ENCODE data around the gene CFAP73.
"Not testable (repeated sequence)": the region's sequence is repeated elsewhere in the genome, so short reads cannot be mapped to it uniquely, and the experiment has no call there.

Gene CFAP73

GRCh38 chr12:113133666-113134065 lies 15.9 kb upstream of the CFAP73 start:
- no peak for ATAC-seq
- Mint-ChIP-seq H3K9me3 (no peaks in the 10 kb centered on the region), H3K4me1 (peaks cover 71% of the 10 kb centered on the region), H3K36me3 (peaks cover 27% of the 10 kb centered on the region), H3K27ac (no peak overlapping the region), H3K27me3 (no peaks in the 10 kb centered on the region), H3K4me3 (peak overlapping the region; percentile 88)

- H3K27me3 Mint-ChIP-seq = no peaks in the 10 kb centered on the region
- peaks cover 66% of the 10 kb centered on the region for H3K4me1 Mint-ChIP-seq
- peak overlapping the region; percentile 88 for H3K4me3 Mint-ChIP-seq
- peaks cover 25% of the 10 kb centered on the region for H3K36me3 Mint-ChIP-seq
- no peak overlapping the region for H3K27ac Mint-ChIP-seq
- no peaks in the 10 kb centered on the region for H3K9me3 Mint-ChIP-seq
- ATAC-seq = no peak
These were observed 15.5 kb upstream of the CFAP73 start for GRCh38 chr12:113134071-113134470.

GRCh38 chr12:113134521-113134951 lies 15.0 kb upstream of the CFAP73 start:
- Mint-ChIP-seq H3K4me3 (peak overlapping the region; percentile 88), H3K4me1 (peaks cover 62% of the 10 kb centered on the region), H3K9me3 (no peaks in the 10 kb centered on the region), H3K27ac (peak overlapping the region; percentile 95), H3K27me3 (no peaks in the 10 kb centered on the region), H3K36me3 (peaks cover 25% of the 10 kb centered on the region)
- no peak for ATAC-seq

GRCh38 chr12:113135178-113136127 lies 14.1 kb upstream of the CFAP73 start, which contains the start of gene RASAL1:
Gene RASAL1 (minus strand): TSS chr12:113135761. CDS start chr12:113135462, 299 bp downstream.
- Mint-ChIP-seq H3K27me3 (no peaks in the 10 kb centered on the region), H3K9me3 (no peaks in the 10 kb centered on the region), H3K36me3 (peaks cover 20% of the 10 kb centered on the region), H3K27ac (peak within 1 kb of the TSS; percentile 95), H3K4me3 (peak within 1 kb of the TSS; percentile 88), H3K4me1 (peaks cover 56% of the 10 kb centered on the region)
- ATAC-seq = peak; percentile 89

GRCh38 chr12:113136128-113136989 lies 13.2 kb upstream of the CFAP73 start:
- H3K27ac Mint-ChIP-seq = peak overlapping the region; percentile 95
- no peaks in the 10 kb centered on the region for H3K9me3 Mint-ChIP-seq
- ATAC-seq = peak; percentile 82
- no peaks in the 10 kb centered on the region for H3K27me3 Mint-ChIP-seq
- peaks cover 14% of the 10 kb centered on the region for H3K36me3 Mint-ChIP-seq
- H3K4me1 Mint-ChIP-seq = peaks cover 51% of the 10 kb centered on the region
- H3K4me3 Mint-ChIP-seq = peak overlapping the region; percentile 88

- ATAC-seq = no peak
These were observed 12.5 kb upstream of the CFAP73 start for GRCh38 chr12:113136990-113137511.

GRCh38 chr12:113137861-113138783 lies 11.4 kb upstream of the CFAP73 start:
- Mint-ChIP-seq H3K9me3 (no peaks in the 10 kb centered on the region), H3K4me3 (no peak overlapping the region), H3K27ac (peak overlapping the region; percentile 95), H3K36me3 (peaks cover under 1% of the 10 kb centered on the region), H3K27me3 (no peaks in the 10 kb centered on the region), H3K4me1 (peaks cover 52% of the 10 kb centered on the region)
- ATAC-seq = no peak

More at GRCh38 chr12:113136990-113137511, 12.5 kb upstream of the CFAP73 start:
- no peaks in the 10 kb centered on the region for H3K27me3 Mint-ChIP-seq
- H3K9me3 Mint-ChIP-seq = no peaks in the 10 kb centered on the region
- H3K36me3 Mint-ChIP-seq = peaks cover 9% of the 10 kb centered on the region
- peaks cover 51% of the 10 kb centered on the region for H3K4me1 Mint-ChIP-seq
- H3K27ac Mint-ChIP-seq = peak overlapping the region; percentile 95
- no peak overlapping the region for H3K4me3 Mint-ChIP-seq

- no peak for ATAC-seq
- H3K4me1 Mint-ChIP-seq = peaks cover 56% of the 10 kb centered on the region
- no peaks in the 10 kb centered on the region for H3K9me3 Mint-ChIP-seq
- H3K27me3 Mint-ChIP-seq = no peaks in the 10 kb centered on the region
- no peaks in the 10 kb centered on the region for H3K36me3 Mint-ChIP-seq
- H3K4me3 Mint-ChIP-seq = no peak overlapping the region
- peak overlapping the region; percentile 95 for H3K27ac Mint-ChIP-seq
These were observed 10.7 kb upstream of the CFAP73 start for GRCh38 chr12:113138826-113139225.

GRCh38 chr12:113140706-113141105 lies 8.8 kb upstream of the CFAP73 start:
- Mint-ChIP-seq H3K27ac (peak overlapping the region; percentile 97), H3K36me3 (no peaks in the 10 kb centered on the region), H3K9me3 (no peaks in the 10 kb centered on the region), H3K27me3 (no peaks in the 10 kb centered on the region), H3K4me3 (no peak overlapping the region), H3K4me1 (peaks cover 49% of the 10 kb centered on the region)
- no peak for ATAC-seq

- ATAC-seq, H3K36me3 Mint-ChIP-seq, H3K27me3 Mint-ChIP-seq, H3K4me3 Mint-ChIP-seq, H3K9me3 Mint-ChIP-seq: not testable (repeated sequence)
- peak overlapping the region; percentile 97 for H3K27ac Mint-ChIP-seq
- peaks cover 39% of the 10 kb centered on the region for H3K4me1 Mint-ChIP-seq
These were observed 7.8 kb upstream of the CFAP73 start for GRCh38 chr12:113141716-113142115.

GRCh38 chr12:113142173-113142885 lies 7.2 kb upstream of the CFAP73 start:
- Mint-ChIP-seq H3K4me3 (peak overlapping the region; percentile 19), H3K36me3 (no peaks in the 10 kb centered on the region), H3K27ac (peak overlapping the region; percentile 97), H3K9me3 (peaks cover under 1% of the 10 kb centered on the region), H3K4me1 (peaks cover 34% of the 10 kb centered on the region), H3K27me3 (no peaks in the 10 kb centered on the region)
- ATAC-seq = peak; percentile 91

GRCh38 chr12:113142886-113143332 lies 6.6 kb upstream of the CFAP73 start:
- Mint-ChIP-seq H3K4me1 (peaks cover 32% of the 10 kb centered on the region), H3K27ac (peak overlapping the region; percentile 97), H3K27me3 (no peaks in the 10 kb centered on the region), H3K4me3 (peak overlapping the region; percentile 19), H3K9me3 (peaks cover 3% of the 10 kb centered on the region), H3K36me3 (no peaks in the 10 kb centered on the region)
- no peak for ATAC-seq

GRCh38 chr12:113143959-113144358 lies 5.6 kb upstream of the CFAP73 start:
- Mint-ChIP-seq H3K27ac (no peak overlapping the region), H3K4me1 (peaks cover 28% of the 10 kb centered on the region), H3K27me3 (no peaks in the 10 kb centered on the region), H3K9me3 (peaks cover 3% of the 10 kb centered on the region), H3K4me3 (no peak overlapping the region), H3K36me3 (no peaks in the 10 kb centered on the region)
- ATAC-seq = no peak
